Measurements from ENCODE around the gene BYSL.

BYSL gene

DNA sequence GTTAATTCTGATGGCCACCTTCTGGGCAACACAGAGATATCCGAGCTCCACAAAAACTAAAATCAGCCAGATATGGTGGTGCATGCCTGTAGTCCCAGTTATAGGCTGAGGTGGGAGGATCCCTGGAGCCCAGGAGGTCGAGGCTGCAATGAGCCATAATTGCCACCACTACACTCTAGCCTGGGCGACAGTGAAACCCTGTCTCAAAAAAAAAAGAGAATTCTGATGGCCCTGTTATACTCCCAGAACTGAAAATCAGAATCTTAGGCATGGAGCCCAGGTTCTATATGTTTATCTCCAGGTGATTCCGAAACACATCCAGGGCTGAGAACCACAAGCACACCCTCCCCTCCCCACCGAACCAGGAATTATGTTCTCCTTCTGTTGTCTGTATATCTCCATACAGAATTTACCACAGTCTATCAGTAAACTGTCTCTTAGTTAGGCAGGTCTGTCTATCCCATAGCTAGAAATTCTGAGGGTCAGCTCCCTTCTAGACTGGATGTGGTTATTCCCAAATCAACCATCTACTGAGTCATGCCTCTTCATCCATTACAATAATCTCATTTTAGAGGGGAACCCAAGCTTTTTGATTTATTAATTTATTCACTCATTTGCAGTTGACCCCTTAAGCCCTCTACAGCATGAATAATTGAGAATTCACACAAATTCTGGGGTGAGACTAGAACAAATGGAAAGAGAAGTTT, 45.1 kb downstream of the BYSL start:
- no peak overlapping the region for H3K4me2 ChIP-seq (ENCODE audit: low read depth, low read length, poor library complexity, severe bottlenecking)
- no peaks in the 10 kb centered on the region for H3K27me3 ChIP-seq (ENCODE audit: insufficient read depth, low read length, poor library complexity, severe bottlenecking)
- no peak overlapping the region for H2AFZ ChIP-seq (ENCODE audit: low read length)
- no peak overlapping the region for H3K9ac ChIP-seq (ENCODE audit: low read depth, low read length, poor library complexity, severe bottlenecking)
- TF ChIP-seq, protein P1, sequence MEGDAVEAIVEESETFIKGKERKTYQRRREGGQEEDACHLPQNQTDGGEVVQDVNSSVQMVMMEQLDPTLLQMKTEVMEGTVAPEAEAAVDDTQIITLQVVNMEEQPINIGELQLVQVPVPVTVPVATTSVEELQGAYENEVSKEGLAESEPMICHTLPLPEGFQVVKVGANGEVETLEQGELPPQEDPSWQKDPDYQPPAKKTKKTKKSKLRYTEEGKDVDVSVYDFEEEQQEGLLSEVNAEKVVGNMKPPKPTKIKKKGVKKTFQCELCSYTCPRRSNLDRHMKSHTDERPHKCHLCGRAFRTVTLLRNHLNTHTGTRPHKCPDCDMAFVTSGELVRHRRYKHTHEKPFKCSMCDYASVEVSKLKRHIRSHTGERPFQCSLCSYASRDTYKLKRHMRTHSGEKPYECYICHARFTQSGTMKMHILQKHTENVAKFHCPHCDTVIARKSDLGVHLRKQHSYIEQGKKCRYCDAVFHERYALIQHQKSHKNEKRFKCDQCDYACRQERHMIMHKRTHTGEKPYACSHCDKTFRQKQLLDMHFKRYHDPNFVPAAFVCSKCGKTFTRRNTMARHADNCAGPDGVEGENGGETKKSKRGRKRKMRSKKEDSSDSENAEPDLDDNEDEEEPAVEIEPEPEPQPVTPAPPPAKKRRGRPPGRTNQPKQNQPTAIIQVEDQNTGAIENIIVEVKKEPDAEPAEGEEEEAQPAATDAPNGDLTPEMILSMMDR (conservative IDR thresholded peaks at IDR 0.05; ENCODE audit: low read length): no peak
- no peak for TF ChIP-seq EZH2phosphoT487 (IDR thresholded peaks at IDR 0.05; ENCODE audit: borderline replicate concordance)
- H3K9me3 ChIP-seq (ENCODE audit: insufficient read depth, low read depth, low read length): no peaks in the 10 kb centered on the region
- H3K9me2 ChIP-seq (replicated peaks; ENCODE audit: low read depth, low read length): no peaks in the 10 kb centered on the region
- no peaks in the 10 kb centered on the region for H4K20me1 ChIP-seq (ENCODE audit: insufficient read depth, low read length, poor library complexity, severe bottlenecking)
- H3K79me2 ChIP-seq (ENCODE audit: insufficient read depth, low read length): no peaks in the 10 kb centered on the region
- H3K4me1 ChIP-seq (ENCODE audit: insufficient read depth, low read length, poor library complexity, severe bottlenecking): peaks cover 17% of the 10 kb centered on the region
- H3K36me3 ChIP-seq (ENCODE audit: insufficient read depth, low read length): no peaks in the 10 kb centered on the region
- H3K4me3 ChIP-seq (ENCODE audit: low read length, poor library complexity, severe bottlenecking): no peak overlapping the region
- H3F3A ChIP-seq (ENCODE audit: low read depth): no peaks in the 10 kb centered on the region

DNA sequence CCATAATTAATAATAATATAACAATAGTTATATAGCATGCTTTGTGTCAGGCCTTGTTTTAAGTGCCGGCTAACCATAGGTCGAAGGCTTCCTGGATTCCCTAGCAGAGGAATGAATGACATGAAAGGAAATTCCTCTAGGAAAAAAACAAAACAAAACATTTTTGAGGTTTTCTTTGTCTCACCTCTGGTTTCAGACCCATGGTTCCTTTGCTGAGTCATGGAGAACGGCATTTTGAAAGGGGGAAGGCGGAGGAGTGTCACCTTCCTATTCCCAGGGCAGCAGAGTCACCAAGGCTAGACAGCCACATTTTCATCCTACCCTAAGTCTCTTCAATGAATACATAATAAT, 45.6 kb downstream of the BYSL start:
- Histone ChIP-seq H3K4me1 (ENCODE audit: insufficient read depth, low read length, poor library complexity, severe bottlenecking) (peaks cover 12% of the 10 kb centered on the region), H4K20me1 (ENCODE audit: insufficient read depth, low read length, poor library complexity, severe bottlenecking) (no peaks in the 10 kb centered on the region), H3K9ac (ENCODE audit: low read depth, low read length, poor library complexity, severe bottlenecking) (no peak overlapping the region), H3K4me2 (ENCODE audit: low read depth, low read length, poor library complexity, severe bottlenecking) (no peak overlapping the region), H3K27me3 (ENCODE audit: insufficient read depth, low read length, poor library complexity, severe bottlenecking) (no peaks in the 10 kb centered on the region), H3K9me3 (ENCODE audit: insufficient read depth, low read depth, low read length) (no peaks in the 10 kb centered on the region), H3F3A (ENCODE audit: low read depth) (no peaks in the 10 kb centered on the region), H3K79me2 (ENCODE audit: insufficient read depth, low read length) (no peaks in the 10 kb centered on the region), H3K4me3 (ENCODE audit: low read length, poor library complexity, severe bottlenecking) (no peak overlapping the region), H3K36me3 (ENCODE audit: insufficient read depth, low read length) (no peaks in the 10 kb centered on the region), H2AFZ (ENCODE audit: low read length) (no peak overlapping the region), H3K9me2 (replicated peaks; ENCODE audit: low read depth, low read length) (no peaks in the 10 kb centered on the region)
- TF ChIP-seq, protein P1 (conservative IDR thresholded peaks at IDR 0.05; ENCODE audit: low read length): no peak
- no peak for TF ChIP-seq EZH2phosphoT487 (IDR thresholded peaks at IDR 0.05; ENCODE audit: borderline replicate concordance)

DNA sequence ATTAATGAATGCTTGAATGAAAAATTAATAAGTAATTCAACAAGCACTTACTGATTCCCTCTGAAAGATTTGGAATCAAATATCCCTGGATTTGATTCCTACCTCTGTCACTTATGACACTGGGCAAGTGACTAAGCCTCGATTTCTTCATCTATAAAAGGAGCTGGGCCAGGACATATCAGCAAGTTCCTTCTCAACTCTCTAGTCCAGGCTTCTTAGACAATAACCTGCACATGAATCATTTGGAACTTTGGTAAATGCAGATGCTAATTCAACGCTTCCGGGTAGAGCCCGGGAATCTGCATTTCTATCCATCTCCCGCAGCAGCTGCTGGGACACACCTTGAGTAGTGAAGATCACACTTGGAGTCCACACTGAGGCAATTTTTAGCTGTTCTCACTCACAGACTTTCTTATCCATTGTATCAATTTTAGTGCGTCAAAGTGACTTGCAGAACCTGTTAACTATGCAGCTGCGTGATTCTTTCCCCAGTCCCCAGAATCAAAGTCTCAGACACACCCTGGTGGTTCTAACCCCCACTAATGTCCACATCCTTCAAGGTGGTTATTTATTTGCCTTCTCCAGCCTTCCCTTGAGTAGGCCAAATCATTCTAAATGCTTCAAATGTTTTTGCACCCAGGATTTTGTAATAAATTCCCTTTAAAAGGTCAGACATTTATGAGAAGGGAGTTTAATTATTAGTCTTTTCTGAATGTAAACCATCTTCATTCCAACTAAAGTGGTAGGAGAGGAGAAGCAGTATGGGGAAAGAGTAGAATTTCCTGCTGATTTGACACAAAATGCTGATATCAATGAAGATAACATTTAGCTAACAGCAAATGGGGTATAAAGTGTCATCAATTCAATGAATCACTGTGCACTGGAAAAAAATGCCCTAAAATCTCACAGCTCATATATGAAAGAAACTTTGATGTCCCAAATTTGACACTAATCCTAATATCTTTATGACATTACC, 46.3 kb downstream of the BYSL start:
- no peaks in the 10 kb centered on the region for H3K9me2 ChIP-seq (replicated peaks; ENCODE audit: low read depth, low read length)
- H3K27me3 ChIP-seq (ENCODE audit: insufficient read depth, low read length, poor library complexity, severe bottlenecking): no peaks in the 10 kb centered on the region
- H3K79me2 ChIP-seq (ENCODE audit: insufficient read depth, low read length): no peaks in the 10 kb centered on the region
- H3K4me1 ChIP-seq (ENCODE audit: insufficient read depth, low read length, poor library complexity, severe bottlenecking): peaks cover 12% of the 10 kb centered on the region
- no peaks in the 10 kb centered on the region for H3F3A ChIP-seq (ENCODE audit: low read depth)
- no peak overlapping the region for H3K4me2 ChIP-seq (ENCODE audit: low read depth, low read length, poor library complexity, severe bottlenecking)
- no peaks in the 10 kb centered on the region for H3K36me3 ChIP-seq (ENCODE audit: insufficient read depth, low read length)
- no peak overlapping the region for H3K9ac ChIP-seq (ENCODE audit: low read depth, low read length, poor library complexity, severe bottlenecking)
- no peaks in the 10 kb centered on the region for H4K20me1 ChIP-seq (ENCODE audit: insufficient read depth, low read length, poor library complexity, severe bottlenecking)
- H3K9me3 ChIP-seq (ENCODE audit: insufficient read depth, low read depth, low read length): no peaks in the 10 kb centered on the region
- H3K4me3 ChIP-seq (ENCODE audit: low read length, poor library complexity, severe bottlenecking): no peak overlapping the region
- H2AFZ ChIP-seq (ENCODE audit: low read length): no peak overlapping the region
- TF ChIP-seq, protein P1 (conservative IDR thresholded peaks at IDR 0.05; ENCODE audit: low read length): no peak
- TF ChIP-seq EZH2phosphoT487 (IDR thresholded peaks at IDR 0.05; ENCODE audit: borderline replicate concordance): no peak
